C1 segment of cervical spinal cord (tissue), 14 donors: ENCODE data around the gene LGALS9.
"Not testable (repeated sequence)": the region's sequence is repeated elsewhere in the genome, so short reads cannot be mapped to it uniquely, and the experiment has no call there.

Source experiments
- DNase-seq, 14 donors: peaks; one replicate each; lab custom pipeline; 2025; lab: John Stamatoyannopoulos, UW

The LGALS9 gene

DNA sequence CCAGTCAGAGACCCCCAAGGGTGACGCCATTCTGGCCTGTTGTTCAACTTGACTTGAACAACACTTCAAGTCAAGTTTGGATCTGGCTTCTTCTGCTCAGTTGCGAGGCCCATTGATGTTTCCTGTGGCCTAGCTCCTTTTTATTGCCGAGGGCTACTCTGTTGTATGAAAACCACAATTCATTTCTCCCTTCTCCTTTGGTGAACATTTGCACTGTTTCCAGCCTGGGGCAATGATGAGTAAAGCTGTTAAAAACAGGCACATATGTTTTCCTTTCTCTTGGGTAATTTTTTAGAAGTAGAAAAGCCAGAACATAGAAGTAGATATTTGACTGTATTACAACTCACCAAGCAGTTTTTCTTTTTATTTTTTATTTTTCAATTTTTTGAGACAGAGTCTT lies 1.7 kb upstream of the LGALS9 start:
- not testable (repeated sequence) for DNase-seq

GRCh38 chr17:27631411-27631760 lies 398 bp downstream of the LGALS9 start:
- peak in 2 of 14 donors; percentile 24 to 27 for DNase-seq

GRCh38 chr17:27631897-27632725 lies 1.1 kb downstream of the LGALS9 start:
- DNase-seq: peak in 1 of 14 donors; percentile 40

- peak in 13 of 14 donors; percentile 12 to 82 (median 70) for DNase-seq
Measured at GRCh38 chr17:27632766-27633165, 1.8 kb downstream of the LGALS9 start.

GRCh38 chr17:27633312-27634025 lies 2.5 kb downstream of the LGALS9 start:
- DNase-seq: peak in 8 of 14 donors; percentile 7 to 65 (median 30)

GRCh38 chr17:27634026-27634335 lies 3.0 kb downstream of the LGALS9 start:
- DNase-seq: no peak

DNA sequence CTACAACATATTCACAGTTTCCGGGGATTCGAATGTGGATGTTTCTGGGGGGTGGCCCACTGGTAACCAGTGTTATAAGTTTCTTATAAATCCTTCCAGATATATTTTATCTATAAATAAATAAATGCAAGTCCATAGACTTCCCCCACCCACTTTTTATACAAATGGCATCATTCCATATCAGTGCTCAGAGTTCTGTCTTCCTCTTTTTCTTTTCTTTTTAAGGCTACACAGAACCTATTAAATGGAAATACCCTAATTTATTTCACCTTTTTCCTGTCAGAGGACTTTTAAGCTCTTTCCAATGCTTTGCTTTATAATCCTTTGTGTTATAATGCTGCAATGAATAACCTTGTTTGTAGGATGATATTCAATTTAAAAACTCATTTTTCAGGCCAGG lies 3.8 kb downstream of the LGALS9 start:
- no peak for DNase-seq

DNA sequence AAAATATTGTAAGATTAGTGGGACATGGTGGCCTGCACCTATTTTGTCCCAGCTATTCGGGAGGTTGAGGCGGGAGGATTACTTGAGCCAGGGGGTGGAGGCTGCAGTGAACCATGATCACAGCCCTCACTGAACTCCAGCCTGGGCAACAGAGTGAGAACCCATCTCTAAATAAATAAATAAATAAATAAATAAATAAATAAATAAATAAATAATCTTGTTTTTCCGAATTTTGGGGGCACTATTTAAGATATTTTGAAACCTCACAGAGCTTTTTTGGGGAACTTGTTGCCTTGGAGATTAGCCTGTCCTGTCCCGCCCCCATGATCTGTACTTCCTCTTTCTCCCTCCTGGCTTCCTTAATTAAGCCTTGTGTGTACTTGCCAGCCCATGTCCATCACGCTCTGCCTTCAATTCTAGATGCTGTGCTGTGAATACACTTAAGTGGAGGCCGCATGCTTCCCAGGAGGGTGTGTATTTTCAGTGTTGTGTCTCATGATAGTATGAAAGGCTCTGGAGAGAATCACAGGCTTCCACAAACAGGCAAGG lies 4.4 kb downstream of the LGALS9 start:
- DNase-seq: peak in 3 of 14 donors; percentile 11 to 21 (median 18)

- DNase-seq: not testable (repeated sequence)
Measured at GRCh38 chr17:27636005-27636520, 5.1 kb downstream of the LGALS9 start.

- DNase-seq: not testable (repeated sequence)
Measured at GRCh38 chr17:27637818-27638217, 6.8 kb downstream of the LGALS9 start.

- DNase-seq: not testable (repeated sequence)
Measured at GRCh38 chr17:27638415-27638914, 7.5 kb downstream of the LGALS9 start.

- DNase-seq: no peak
Measured at GRCh38 chr17:27640790-27641189, 9.8 kb downstream of the LGALS9 start.

DNA sequence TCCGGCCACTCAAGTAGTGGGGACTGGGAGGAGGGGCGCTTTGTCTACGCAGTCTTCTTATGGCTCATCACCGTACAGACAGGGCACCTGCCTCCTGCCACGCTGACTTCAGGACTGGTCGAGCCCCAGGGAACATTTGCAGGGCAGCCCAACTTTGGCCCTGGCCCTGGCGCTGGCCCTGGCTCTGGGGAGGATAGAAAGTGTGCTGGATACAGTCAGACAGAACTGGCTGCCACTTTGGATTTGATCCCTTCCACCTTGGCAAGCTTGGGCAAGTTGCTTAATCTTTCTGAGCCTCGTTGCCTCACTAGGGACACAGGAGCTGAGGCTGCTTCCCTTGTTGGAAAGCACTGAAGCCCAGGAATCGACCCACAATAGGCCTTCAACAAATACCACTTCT lies 13.6 kb downstream of the LGALS9 start:
- DNase-seq: peak in 7 of 14 donors; percentile 5 to 68 (median 25)

DNA sequence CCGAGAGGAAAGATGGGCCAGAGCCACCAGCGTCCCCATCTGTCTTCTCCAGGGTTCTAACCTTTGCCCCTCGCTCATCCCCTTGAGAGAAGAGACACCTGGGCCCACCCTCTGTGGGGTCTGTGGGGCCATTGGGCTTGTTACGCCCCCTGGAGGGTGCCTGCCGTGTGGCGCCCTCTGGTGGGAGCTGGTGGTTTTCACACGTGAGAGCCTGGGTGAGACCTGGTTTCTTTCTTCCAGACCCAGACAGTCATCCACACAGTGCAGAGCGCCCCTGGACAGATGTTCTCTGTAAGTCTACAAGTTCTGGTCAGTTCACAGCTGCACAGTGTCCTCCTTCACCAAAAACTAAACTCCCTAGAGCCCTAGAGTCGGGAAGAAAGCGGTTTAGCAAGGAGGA lies 14.6 kb downstream of the LGALS9 start:
- not testable (repeated sequence) for DNase-seq

- no peak for DNase-seq
Measured at GRCh38 chr17:27646232-27646631, 15.2 kb downstream of the LGALS9 start.

DNA sequence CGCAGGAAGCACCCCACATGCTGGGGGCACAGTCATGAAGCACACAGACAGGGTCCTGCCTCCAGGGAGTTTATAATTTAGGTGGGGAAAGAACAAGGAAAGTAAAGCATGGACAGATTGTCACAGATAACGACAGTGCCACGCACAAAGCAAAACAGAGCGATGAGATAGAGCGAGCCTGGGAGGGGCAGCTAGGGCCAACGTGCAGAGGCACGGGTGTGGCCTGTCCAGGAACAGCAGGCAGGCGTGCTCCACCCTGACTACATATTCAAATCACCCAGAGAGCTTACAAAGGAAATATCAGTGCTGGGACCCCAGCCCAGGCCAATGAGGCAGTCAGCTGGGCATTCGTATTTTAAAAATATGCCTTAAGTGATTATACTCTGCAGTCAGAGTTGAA lies 16.8 kb downstream of the LGALS9 start:
- DNase-seq: no peak

- DNase-seq: peak in 4 of 14 donors; percentile 23 to 31 (median 26)
Measured at GRCh38 chr17:27649111-27649571, 18.2 kb downstream of the LGALS9 start.

DNA sequence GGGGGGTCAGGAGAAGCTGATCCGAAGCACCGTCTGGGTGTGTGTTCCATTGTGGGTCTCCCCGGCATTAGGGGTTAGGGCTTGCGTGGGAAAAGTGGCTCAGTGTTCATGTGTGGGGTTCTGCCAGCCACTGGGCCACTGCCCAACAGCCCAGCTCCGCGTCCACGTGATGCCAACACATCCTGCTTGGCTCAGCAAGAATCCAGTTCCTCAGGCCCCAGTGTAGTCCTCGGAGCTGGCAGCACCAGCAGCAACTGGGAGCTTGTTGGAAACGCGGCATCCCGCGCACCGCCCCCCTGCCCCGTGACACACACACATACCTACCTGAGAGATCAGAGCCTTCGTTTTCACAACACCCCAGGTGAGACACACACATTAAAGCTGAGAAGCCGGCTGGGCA lies 18.9 kb downstream of the LGALS9 start:
- DNase-seq: peak in 12 of 14 donors; percentile 2 to 66 (median 42)

DNA sequence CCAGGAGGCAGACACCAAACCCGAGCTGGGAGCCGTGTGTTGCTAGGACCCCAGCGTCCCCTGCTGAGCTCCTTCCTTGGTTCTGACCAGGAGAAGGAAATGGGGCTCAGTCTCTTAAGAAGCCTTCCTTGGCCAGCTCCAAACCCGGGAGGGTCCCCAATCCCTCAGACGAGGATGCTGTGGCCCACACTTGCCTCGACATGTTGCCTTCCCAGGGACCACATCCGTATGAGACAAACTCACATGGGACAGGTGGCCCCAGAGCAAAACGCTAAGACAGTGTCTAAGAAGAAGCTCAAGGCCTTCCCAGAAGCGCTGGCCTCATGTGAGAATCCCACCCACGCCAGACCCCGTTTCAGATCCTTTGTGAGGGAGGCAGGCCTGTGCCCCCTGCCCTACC lies 19.8 kb downstream of the LGALS9 start:
- no peak for DNase-seq

GRCh38 chr17:27651411-27652345 lies 20.7 kb downstream of the LGALS9 start:
- peak in 9 of 14 donors; percentile 8 to 53 (median 26) for DNase-seq

DNA sequence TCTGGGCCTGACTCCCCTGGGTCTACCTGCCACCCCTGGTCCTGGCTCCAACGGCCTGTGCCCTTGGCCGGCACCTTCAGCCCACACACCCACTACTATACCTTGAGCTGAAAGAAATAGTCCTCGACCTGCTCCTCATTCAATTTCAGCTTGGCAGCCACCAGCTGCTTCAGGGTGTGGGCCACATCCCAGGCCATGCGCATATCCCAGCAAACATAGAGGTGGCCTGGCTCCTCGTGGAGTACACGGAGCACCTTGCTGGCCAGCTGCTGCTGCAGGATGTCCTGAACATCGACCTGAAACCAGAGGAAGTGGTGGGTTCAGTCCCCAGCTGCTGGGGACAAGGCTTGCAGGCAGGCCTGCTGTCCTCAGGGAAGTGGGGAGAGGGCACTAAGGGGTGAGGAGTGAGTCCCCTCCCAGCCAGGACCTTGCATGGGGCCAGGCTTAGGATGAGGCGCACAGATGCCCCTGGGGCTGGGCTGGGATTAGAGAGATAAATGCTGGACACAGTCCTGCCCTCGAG lies 22.5 kb downstream of the LGALS9 start:
- not testable (repeated sequence) for DNase-seq
